Muscle of arm (tissue), 12 donors: Measurements from ENCODE around the gene TRIM47. TPM values are rescaled to one million over a fixed set of nuclear protein-coding genes. Genes with fewer than 3 reads are reported as not detected.
A peak's percentile ranks its signal among the peaks of the same experiment; 100 is the strongest.
"Not testable (repeated sequence)": the region's sequence is repeated elsewhere in the genome, so short reads cannot be mapped to it uniquely, and the experiment has no call there.

Experiments used
- DNase-seq: peaks from one replicate; pipeline ENCODE4 v3.0.0-alpha.2; 2013
- polyA plus RNA-seq, 12 donors: library from polyadenylated mRNA; unstranded; fragments of 120-200 nt; gene quantifications; one replicate each; pipeline ENCODE4 v1.2.1, GENCODE V29; 2013; ENCODE audit not compliant: insufficient read length in 12 of 12

TRIM47 gene
- polyA plus RNA-seq, 12 donors = 15.8 to 46.4 (median 21.5) TPM; not detected in 1

DNA sequence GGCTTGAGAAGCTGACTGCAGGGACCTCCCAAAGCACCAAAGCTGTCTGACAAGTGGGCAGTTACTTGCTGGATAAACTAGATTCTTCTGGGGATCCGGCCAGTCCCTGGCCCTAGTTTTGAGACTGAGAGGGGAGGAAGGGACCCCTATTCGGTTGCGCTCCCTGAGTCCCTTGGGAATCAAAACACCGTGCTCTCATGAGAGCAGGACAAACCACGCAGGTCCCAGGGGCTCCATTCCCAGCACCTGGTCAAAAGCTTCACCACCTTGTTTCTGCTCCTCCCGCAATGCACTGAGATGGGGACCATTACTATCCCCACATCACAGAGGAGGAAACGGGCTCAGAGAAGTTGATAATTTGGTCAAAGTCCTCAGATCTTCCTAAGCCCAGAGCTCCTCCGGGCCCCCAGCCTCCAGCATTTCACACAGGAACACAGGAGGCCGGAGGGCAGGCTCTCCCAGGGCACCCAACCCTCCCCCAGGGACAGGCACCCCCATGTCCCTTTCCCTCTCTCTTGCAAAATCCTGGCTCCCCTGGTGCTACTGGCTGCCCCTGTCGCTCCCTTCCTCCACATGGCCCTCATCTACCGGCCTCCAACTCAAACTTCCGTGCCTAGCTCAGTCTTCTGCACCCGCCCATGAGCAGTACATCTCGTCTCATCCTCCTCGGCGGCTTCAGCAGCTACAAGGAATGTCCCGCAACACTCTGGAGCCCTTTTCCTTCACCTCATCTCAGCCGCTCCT, 15.1 kb upstream of the TRIM47 start:
- no peak for DNase-seq

DNA sequence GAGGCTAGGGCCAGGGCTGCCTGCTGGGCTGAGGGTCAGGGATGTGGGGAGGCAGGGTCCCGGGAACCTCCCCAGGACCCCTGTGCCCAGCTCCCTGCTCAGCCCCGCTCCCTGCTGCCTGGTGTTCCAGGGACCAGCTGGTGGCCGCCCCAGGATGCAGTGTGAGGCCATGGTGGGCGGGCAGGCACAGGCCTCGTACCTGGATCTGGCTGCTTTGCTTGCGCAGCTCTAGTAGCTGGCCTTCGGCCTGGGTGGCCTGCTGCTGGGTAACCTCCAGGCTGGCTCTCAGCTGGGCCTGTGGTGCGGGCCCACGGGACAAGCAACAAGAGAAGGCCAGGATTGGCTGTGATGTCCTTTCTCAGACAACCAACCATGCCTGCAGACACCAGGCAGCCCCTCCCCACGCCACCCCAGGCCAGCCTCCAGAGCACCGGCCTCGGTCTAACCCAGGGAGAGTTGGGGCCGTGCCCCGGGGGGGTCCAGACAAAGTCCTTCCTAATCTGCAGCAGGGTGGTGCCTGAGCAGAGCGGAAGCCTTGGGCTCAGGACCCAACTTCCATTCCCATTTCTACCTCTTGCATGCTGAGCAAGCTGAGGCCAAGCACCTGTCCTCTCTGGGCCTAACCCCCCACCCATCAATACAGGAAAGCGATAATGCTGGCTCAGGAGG, 14.3 kb upstream of the TRIM47 start:
- DNase-seq = no peak

DNA sequence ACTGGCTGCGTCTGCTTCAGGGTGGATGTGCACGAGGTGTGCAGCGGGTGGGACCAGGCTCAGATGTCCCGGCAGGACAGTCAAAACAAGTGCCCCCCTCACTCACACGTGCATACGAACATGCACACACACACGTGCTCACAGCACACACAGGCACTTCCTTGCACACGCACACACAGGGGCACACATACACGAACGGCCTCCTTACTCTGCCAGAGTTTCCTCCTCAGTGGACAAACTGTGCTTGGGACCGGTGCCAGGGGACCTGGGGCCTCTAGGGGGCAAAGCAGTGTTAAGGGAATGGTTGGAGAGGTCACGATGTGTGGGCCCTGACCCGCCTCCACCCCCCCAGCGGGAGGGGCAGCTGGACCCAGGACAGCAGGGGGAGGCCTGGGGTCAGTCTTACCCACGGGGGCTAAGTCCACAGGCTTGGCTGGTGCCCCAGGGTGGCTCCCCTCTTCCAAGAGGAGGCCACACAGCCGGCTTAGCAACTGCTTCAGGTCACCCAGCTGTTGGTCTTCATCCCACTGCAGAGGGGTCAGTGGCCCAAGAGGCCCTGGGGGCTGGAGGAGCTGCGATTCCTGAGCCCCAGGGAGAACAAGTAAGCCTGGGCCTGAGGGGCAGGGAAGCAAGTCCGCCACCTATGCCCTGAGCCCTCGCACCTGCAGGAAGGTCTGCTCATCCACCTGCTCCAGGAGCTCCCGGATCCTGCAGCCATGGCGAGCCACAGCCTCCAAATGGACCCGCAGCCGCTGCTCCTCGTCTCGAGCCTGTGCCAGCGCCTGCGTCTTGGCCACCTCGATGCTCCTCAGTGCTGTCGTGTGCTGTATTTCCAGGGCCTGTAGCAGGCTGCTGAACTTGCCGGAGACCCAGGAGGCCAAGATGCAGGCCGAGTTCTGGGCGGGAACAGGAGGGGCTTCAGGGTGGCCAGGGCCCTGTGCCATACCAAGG, 13.5 kb upstream of the TRIM47 start:
- DNase-seq = no peak

DNA sequence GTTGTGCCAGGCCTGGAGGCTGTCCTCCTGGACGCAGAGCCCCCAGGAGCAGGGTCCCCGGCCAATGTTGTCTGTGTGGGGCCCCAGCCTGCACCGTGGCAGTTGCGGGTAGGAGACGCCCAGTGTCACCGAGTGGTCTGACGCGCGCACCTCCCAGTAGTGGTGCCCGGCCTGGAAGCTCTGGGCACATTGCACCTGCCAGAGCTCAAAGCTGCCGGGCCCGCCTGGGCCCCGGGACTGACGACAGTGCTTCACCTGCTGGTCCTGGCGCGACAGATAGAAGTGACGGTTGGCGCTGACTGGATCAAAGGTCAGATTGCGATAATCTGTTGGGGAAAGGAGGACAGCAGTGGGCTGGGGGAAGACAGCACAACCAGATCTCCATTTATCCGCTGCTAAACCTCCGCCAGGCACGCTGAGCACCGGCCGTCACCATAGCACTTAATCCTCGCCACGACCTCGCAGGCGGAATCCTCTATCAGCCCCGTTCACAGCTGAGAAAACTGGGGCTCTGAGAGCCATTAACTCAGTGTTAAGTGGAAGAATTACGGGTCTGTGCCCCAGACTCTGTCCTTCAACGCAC, 12.7 kb upstream of the TRIM47 start:
- no peak for DNase-seq

DNA sequence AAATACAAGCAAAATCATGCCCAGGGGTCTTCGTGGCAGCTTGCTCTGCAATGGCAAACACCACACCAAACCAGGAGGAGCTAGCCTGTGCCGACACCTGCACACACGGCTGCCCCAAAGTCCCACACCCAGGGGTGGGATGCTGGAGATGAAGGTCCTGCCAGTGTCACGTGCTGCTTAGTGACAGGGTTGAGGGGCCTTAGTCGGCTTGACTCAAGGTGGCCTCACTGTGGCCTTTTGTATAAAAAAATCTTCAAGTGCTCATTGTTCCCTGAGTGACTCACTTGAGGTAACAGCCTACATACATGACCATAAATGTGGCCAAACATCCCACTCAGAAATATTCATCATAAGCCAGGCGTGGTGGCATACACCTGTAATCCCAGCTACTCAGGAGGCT, 11.1 kb upstream of the TRIM47 start:
- DNase-seq = no peak

DNA sequence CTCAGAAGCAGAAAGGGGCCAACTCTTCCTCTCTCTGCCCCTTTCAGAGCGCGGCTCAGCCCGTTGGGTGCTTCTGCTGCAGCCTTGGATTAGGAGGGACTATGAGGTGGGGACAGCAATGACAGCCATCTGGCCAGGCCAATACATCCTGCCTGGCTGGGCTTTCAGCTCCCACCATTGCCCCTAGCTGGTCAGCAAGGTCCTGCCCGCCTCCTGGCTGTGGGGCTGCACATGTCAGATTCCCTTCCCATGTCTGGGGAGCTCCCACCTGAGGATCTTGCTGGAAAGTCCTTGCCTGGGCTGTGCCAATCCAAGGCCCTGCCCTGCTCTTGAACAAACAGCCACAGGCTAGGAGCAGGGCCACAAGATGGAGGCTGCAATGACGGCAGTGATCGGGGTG, 10.1 kb upstream of the TRIM47 start:
- DNase-seq = no peak

DNA sequence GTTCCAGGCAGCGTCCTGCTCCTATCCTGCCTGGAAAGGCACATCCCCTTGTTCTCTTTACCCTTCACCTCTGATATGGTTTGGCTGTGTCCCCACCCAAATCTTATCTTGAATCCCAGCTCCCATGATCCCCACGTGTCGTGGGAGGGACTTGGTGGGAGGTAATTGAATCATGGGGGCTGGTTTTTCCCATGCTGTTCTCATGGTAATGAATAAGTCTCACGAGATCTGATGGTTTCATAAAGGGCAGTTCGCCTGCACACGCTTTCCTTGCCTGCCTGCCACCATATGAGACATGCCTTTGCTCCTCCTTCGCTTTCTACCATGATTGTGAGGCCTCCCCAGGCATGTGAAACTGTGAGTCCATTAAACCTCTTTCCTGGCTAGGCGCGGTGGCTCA, 7.5 kb upstream of the TRIM47 start:
- DNase-seq = not testable (repeated sequence)

DNA sequence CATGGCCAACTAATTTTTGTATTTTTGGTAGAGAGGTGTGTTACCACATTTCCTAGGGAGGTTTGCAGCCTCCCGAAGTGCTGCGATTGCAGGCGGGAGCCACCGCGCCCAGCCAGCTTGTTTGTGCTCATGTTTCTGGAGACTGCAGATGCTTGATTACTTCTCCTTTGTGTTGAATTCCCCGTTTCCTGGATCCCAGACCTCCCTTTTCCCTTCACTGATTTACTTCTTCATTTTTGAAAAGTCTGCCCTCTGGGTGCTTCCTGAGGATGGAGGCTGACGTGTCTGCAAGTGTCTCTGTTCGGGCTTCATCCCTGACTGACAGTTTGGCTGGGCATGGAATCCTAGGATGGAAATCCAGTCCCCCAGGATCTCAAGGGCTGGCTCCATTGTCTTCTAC, 7.0 kb upstream of the TRIM47 start:
- no peak for DNase-seq

DNA sequence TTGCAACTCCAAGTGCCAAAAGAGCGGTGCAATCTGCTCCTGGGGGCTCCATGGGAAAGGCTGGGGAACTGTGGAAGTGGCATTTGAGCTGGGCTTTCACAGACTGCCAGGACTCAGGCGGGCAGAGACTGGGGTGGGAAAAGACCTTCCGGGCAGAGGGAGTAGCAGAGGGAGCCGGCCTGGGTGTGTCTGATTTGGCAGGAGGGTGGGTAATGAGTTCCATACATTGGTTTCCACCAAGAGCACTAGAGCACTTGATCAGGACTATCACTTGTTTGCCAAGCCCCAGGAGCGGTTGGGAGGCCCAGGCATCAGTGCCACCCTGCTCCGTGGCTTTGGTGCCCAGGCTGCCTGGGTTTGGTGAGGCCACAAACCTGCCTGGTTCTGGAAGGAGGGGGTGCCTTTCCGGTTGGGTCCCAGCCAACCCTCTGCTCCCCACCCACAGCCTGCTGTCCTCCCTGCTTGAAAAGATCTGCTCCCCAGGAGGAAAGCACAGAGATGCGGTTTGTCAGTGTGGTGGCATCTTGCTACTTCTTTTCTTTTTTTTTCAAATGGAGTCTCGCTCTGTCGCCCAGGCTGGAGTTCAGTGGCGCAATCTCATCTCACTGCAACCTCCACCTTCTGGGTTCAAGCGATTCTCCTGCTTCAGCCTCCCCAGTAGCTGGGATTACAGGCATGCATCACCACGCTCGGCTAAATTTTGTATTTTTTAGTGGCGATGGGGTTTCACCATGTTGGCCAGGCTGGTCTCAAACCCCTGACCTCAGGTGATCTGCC, 3.5 kb upstream of the TRIM47 start:
- DNase-seq = no peak

DNA sequence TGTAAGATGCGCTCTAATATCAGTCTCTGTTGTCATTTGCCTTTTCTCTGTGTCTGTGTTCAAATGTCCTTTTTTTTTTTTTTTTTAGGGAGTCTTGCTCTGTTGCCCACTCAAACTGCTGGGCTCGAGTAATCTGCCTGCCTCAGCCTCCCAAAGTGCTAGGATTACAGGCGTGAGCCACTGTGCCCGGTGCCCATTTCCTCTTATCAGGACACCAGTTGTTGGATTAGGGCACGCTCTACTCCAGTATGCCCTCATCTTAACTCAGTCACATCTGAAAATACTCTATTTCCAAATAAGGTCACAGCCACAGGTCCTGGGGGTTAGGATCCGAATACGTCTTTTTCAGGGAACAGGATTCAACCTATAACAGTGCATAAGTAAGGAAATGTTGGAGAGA, 1.9 kb upstream of the TRIM47 start:
- DNase-seq = no peak

DNA sequence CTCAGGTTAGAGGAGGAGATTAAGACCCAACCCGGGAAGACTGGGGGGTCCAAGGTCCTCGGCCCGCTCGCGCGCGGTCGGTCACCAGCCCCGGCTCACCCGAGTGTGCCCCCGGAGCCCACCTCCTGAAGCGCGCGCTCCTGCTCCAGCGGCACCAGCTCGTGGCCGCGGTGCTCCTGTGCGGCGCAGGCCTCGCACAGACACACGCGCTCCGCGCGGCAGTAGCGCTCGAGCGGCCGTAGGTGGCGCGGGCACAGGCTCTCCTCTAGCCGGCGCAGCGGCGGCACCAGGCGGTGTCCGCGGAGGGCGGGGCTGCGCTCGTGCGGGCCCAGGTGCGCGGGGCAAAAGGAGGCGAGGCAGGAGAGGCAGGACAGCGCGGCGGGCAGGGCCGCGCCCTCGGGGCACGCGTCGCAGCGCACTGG, 618 bp downstream of the TRIM47 start:
- DNase-seq = no peak

DNA sequence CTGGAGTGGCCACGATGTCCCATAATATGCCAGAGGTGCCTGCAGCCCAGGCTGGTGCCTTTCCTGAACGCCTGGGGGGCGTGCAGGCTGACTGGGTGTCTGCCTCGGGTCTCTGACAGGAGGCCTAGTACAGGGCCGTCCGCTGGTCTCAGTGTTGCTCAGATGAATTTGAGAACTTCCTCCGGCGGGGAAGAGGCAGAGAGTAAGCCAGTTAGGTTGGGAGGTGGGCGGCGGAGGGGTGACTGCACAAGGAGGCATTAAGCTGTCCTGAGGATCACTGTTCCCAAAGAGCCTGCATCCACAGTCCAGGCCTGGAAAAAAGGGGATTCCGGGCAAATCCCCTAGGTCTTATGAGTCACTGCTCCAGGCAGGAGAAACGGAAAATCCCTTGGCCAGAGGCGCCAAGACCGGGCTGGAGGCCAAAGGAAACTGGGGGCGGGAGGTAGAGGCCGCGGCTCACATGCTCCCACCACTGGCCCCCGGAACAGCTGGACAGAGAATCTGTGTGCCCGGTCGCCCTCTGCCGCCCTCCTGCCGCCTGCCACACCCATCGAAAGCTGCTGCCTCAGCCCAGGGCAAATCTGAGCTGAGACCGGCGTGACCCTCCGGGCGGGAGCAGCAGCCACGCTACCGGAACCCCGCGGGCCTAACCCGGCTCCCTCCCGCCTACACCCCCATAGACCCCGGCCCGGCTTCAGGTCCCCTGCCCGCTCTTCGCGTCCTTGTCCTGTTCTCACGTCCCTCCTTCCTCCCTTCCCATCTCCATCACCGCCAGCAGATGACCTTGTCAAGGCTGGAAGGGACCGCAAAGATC, 1.2 kb downstream of the TRIM47 start:
- peak; percentile 98 for DNase-seq

DNA sequence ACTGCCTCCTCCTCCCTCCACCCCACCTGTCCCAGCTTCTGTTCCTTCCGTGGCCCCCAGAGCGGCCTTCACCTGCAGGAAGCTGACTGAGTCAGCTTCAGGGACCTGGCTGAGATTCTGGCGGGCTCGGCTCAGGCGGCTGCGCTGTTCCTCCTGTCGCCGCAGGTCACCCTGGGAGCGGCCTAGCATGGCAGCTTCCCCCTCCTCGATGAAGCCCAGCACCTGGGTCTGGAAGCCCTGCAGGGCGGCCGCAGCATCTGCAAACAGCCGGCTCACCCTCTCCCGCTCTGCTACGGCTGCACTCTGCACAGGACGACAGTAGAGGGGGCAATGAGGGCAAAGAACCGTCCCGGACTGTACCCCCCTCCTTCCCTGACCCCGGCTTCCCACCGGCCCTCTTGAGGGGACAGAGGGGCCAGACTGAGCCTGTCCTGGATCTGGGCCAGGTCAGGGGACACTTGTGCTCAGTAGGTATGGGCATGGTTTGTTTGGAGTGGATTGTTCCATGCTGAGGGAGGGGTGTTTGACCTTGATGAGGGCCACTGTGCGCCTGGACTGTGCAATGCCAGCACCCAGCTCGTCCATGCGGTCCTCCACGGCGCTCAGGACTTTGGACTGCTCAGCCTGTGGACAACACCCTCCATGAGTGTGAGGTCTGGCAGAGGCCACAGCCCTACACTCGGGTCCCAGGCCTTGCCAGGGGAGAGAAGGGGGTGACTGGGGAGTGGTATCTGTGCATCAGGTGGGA, 2.0 kb downstream of the TRIM47 start:
- no peak for DNase-seq

DNA sequence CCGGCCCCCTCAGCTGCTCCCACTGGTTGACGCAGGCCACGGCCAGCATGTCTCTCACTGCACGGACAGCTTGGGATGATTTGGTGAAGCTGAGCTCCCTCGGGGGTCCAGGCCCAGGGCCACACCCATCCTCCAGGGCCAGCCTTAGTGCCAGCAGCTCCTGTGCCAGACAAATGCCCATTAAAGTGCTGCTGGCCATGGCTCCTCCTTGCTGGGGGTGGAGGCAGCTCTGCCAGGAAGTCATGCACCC, 2.5 kb downstream of the TRIM47 start:
- DNase-seq = no peak

DNA sequence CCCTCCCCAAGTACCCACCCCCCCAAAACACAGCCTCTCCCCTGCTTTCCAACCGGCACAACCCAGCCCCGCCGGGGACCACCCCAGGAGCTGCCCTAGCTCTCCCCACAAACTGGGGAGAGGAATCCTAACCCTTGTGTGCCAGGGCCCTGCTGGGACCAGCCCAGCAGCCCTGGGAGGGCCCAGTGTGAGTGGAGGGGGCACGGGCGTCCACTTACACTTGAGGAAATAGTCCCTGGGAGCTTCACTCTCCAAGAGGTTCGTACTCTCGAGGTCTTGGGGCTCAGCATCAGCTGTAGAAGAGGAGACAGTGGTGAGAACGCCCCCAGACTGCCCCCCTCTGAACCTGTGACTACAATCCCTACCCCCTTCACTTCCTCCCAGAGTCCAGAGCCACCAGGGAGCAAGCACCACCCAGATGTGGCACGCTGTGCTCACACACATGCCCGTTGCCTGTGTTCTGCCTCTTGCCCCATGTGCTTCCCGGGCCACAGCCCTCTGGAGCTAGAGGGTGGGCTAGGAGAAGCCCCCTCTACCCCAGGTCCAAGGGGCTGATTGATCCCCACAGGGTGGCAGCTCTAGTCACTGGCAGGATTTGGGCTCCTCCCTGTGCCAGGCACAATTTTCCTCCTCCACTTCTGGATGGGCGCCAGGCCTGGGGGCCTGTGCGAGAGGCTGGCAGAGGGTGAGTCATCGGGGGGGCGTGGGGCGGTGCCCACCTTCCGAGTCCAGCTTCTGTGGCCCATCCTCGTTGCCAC, 3.0 kb downstream of the TRIM47 start:
- DNase-seq = no peak

DNA sequence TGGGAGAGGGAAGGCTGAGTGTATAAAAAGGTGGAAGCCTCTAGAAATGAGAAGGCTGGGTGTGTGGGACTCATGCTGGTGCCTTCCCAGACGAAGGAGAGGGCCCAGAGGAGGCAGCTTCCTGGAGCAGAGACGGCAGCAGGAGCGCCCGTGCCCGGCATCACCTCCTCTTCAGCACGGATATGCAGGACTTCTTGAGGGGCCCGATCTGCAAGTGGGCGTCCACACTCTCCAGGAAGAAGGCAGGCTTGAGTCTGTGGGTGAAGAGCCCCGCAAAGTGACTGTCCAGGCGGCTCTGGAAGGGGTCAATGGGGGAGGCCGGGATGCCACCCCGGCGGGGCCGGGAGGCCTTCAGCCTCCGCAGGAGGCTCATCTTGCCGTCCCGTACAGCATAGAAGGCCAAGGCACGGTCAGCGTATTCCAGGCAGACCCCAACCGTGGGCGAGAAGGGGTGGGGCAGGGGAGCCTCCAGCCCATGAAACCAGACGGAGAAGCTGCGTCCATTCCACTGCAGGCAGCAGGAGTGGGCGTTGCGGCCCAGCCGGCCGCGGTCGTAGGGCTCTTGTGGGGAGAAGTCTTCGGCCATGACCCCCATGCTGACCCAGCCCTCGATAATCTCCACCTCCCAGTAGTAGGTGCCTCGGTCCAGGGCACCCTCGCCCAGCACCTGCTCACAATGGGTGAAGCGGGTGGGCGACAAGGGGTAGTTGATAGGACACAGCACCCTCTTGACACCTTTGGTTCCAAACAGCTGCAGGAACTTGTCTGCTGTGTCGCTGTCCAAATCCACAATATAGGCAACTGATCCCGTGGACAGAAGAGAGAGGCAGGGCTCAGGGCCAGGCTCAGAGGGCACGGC, 3.8 kb downstream of the TRIM47 start:
- DNase-seq = no peak

DNA sequence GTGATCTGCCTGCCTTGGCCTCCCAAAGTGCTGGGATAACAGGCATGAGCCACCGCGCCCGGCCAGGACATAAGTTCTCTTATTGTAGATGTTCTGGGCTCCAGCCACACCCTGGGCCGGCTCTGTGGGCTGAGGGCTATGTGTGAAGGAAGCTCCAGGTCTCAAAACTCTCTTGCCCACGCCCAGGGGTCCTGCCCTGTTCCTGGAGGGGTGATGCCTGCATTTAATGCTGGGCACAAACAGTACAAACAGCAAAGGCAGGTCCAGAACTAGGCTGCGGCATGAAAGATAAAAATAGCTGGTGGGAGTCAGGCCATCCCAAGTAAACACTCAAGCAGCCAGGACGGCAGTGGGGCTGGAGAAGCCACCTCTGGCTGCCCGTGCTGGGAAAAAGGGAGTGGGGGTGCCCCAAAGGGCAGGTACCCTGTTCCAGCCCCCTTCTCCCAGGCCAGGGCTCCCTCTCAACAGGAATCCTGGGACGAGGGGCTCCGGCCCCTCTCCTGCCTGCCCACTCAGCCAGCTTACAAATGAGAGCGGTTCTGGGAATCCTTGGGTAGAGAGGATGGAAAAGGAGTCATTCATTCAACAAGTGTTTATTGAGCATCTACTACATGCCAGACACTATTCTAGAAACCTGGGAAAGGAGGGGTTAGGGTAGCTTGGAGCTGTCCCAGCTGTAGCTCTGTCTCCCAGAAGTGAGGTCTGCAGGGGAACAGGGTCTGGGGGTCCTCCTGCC, 4.6 kb downstream of the TRIM47 start:
- no peak for DNase-seq
